Hepatocyte (in vitro differentiated cells): ENCODE results near the gene VCAN. TPM values are rescaled to one million over a fixed set of nuclear protein-coding genes. Genes with fewer than 3 reads are reported as not detected.

Experiments used
- DNase-seq: peaks from one replicate; pipeline ENCODE4 v3.0.0-alpha.2; 2016; ENCODE audit warnings: low spot score
- H2AFZ ChIP-seq: fragments of 200-600 bp; sonication (generic); 2 replicates; pipeline ENCODE4 v1.6.0; 2016; ENCODE audit warnings: antibody characterized with exemption, mild to moderate bottlenecking
- H3K27ac ChIP-seq: fragments of 200-600 bp; sonication (generic); 2 replicates; pipeline ENCODE4 v1.5.1; 2016; ENCODE audit warnings: mild to moderate bottlenecking
- H3K27me3 ChIP-seq: fragments of 200-600 bp; sonication (generic); 2 replicates; pipeline ENCODE4 v1.6.1; 2016
- H3K36me3 ChIP-seq: fragments of 200-600 bp; sonication (generic); replicated peaks from 2 replicates; pipeline ENCODE4 v1.5.1; 2016; ENCODE audit warnings: low read depth; ENCODE audit not compliant: insufficient read depth
- H3K4me1 ChIP-seq: fragments of 200-600 bp; sonication (generic); 2 replicates; pipeline ENCODE4 v1.5.1; 2016; ENCODE audit warnings: mild to moderate bottlenecking, moderate library complexity; ENCODE audit not compliant: insufficient read depth
- H3K4me2 ChIP-seq: fragments of 200-600 bp; sonication (generic); 2 replicates; pipeline ENCODE4 v1.6.0; 2016
- H3K4me3 ChIP-seq: fragments of 200-600 bp; sonication (generic); 2 replicates; pipeline ENCODE4 v1.5.1; 2016; ENCODE audit warnings: mild to moderate bottlenecking
- H3K79me2 ChIP-seq: fragments of 200-600 bp; sonication (generic); 2 replicates; pipeline ENCODE4 v1.6.0; 2017; ENCODE audit warnings: mild to moderate bottlenecking
- H3K9me2 ChIP-seq: fragments of 200-600 bp; sonication (generic); replicated peaks from 2 replicates; pipeline ENCODE4 v1.6.0; 2017; ENCODE audit warnings: mild to moderate bottlenecking; ENCODE audit not compliant: insufficient read depth
- H3K9me3 ChIP-seq: fragments of 200-600 bp; sonication (generic); 2 replicates; pipeline ENCODE4 v1.5.1; 2016; ENCODE audit warnings: low read depth, mild to moderate bottlenecking
- H4K20me1 ChIP-seq: fragments of 200-600 bp; sonication (generic); 2 replicates; pipeline ENCODE4 v1.6.0; 2016; ENCODE audit warnings: mild to moderate bottlenecking; ENCODE audit not compliant: insufficient read depth, poor library complexity, severe bottlenecking
- CTCF ChIP-seq: fragments of 200-600 bp; sonication (generic); IDR thresholded peaks from 2 replicates; pipeline ENCODE4 v1.5.1; 2016; ENCODE audit warnings: antibody characterized with exemption, mild to moderate bottlenecking; ENCODE audit not compliant: poor library complexity
- EZH2 ChIP-seq: fragments of 200-600 bp; sonication (generic); IDR thresholded peaks from 2 replicates; pipeline ENCODE4 v1.6.1; 2016; ENCODE audit warnings: antibody characterized with exemption, mild to moderate bottlenecking, borderline replicate concordance
- EZH2phosphoT487 ChIP-seq: fragments of 200-600 bp; sonication (generic); IDR thresholded peaks from one replicate; pipeline ENCODE4 v1.6.1; 2018; ENCODE audit warnings: antibody characterized with exemption, mild to moderate bottlenecking, low read depth, moderate library complexity; ENCODE audit not compliant: unreplicated experiment, severe bottlenecking
- WGBS: methylation state at CpG from one replicate; pipeline ENCODE4 v1.1.6; 2016; ENCODE audit warnings: low lambda C conversion rate; ENCODE audit errors: missing lambda C conversion rate; 5-methylcytosine and 5-hydroxymethylcytosine counted together
- polyA plus RNA-seq: library from polyadenylated mRNA; unstranded; fragments of >200 nt; fragmentation: Nextera tagmentation; extraction: Ambion mirVana; gene quantifications from 2 replicates; pipeline ENCODE4 v1.2.1, GENCODE V29; 2016
- total RNA-seq: library from RNA; depleted of rRNA; stranded (reverse); fragments of >200 nt; gene quantifications from 2 replicates; pipeline ENCODE4 v1.2.3, GENCODE V29; 2014

Gene VCAN
- total and polyA plus RNA-seq, 2 experiments from 2014 or later, result 104 to 398 TPM

GRCh38 chr5:83577036-83577636, 105.6 kb downstream of the VCAN start:
- DNase-seq, result peak; percentile 78
- TF ChIP-seq EZH2phosphoT487 (no peak), EZH2 (no peak), CTCF (no peak)
- peak overlapping the region; percentile 58 for H3K27ac ChIP-seq
- WGBS, result 28% methylated on average over 4 of the region's 4 CpGs
- H3K9me2 ChIP-seq, result no peaks in the 10 kb centered on the region
- no peaks in the 10 kb centered on the region for H4K20me1 ChIP-seq
- H3K9me3 ChIP-seq, result peaks cover 10% of the 10 kb centered on the region
- no peaks in the 10 kb centered on the region for H3K79me2 ChIP-seq
- H3K4me1 ChIP-seq, result no peaks in the 10 kb centered on the region
- H2AFZ ChIP-seq, result no peak overlapping the region
- no peak overlapping the region for H3K4me3 ChIP-seq
- H3K4me2 ChIP-seq, result peak overlapping the region; percentile 48
- no peaks in the 10 kb centered on the region for H3K36me3 ChIP-seq
- no peaks in the 10 kb centered on the region for H3K27me3 ChIP-seq

GRCh38 chr5:83583859-83584258, 112.3 kb downstream of the VCAN start:
- Histone ChIP-seq H3K9me3 (no peaks in the 10 kb centered on the region), H4K20me1 (no peaks in the 10 kb centered on the region), H3K4me2 (no peak overlapping the region), H3K9me2 (no peaks in the 10 kb centered on the region), H3K79me2 (no peaks in the 10 kb centered on the region), H3K4me3 (no peak overlapping the region), H3K27me3 (no peaks in the 10 kb centered on the region), H3K36me3 (no peaks in the 10 kb centered on the region), H2AFZ (no peak overlapping the region), H3K27ac (no peak overlapping the region), H3K4me1 (no peaks in the 10 kb centered on the region)
- DNase-seq, result no peak
- no peak for TF ChIP-seq EZH2
- TF ChIP-seq CTCF, result no peak
- TF ChIP-seq EZH2phosphoT487, result no peak

- no peak overlapping the region for H2AFZ ChIP-seq
- no peaks in the 10 kb centered on the region for H3K27me3 ChIP-seq
- no peaks in the 10 kb centered on the region for H3K4me1 ChIP-seq
- no peak overlapping the region for H3K4me2 ChIP-seq
- no peak for TF ChIP-seq EZH2phosphoT487
- TF ChIP-seq CTCF, result no peak
- no peak for TF ChIP-seq EZH2
- no peaks in the 10 kb centered on the region for H4K20me1 ChIP-seq
- no peak overlapping the region for H3K4me3 ChIP-seq
- 72% methylated on average over 3 of the region's 3 CpGs for WGBS
- H3K36me3 ChIP-seq, result no peaks in the 10 kb centered on the region
- no peaks in the 10 kb centered on the region for H3K9me3 ChIP-seq
- H3K9me2 ChIP-seq, result no peaks in the 10 kb centered on the region
- DNase-seq, result no peak
- no peak overlapping the region for H3K27ac ChIP-seq
- no peaks in the 10 kb centered on the region for H3K79me2 ChIP-seq
Measured at GRCh38 chr5:83586874-83587776, 115.6 kb downstream of the VCAN start.
